Stimulated activated CD4-positive, alpha-beta T cell treated with anti-CD3 and anti-CD28 coated beads, Interleukin-15, amount 100 ng/mL, for 48 hours (primary cell): ENCODE measurements around the gene DDX51.
"Not testable (repeated sequence)": the region's sequence is repeated elsewhere in the genome, so short reads cannot be mapped to it uniquely, and the experiment has no call there.

Source experiments
- DNase-seq, 2 donors: peaks; one replicate each; pipeline ENCODE4 v3.0.0-alpha.2; 2020; ENCODE audit warnings: low read depth in 2 of 2

Gene DDX51

GRCh38 chr12:132154941-132155770 is 11.0 kb upstream of the DDX51 start:
- no peak for DNase-seq

GRCh38 chr12:132154341-132154761 is 10.2 kb upstream of the DDX51 start:
- DNase-seq, result no peak

GRCh38 chr12:132153501-132154340 is 9.6 kb upstream of the DDX51 start:
- DNase-seq, result peak; percentile 36 to 58

- no peak for DNase-seq
These were observed 8.8 kb upstream of the DDX51 start for GRCh38 chr12:132152953-132153352.

GRCh38 chr12:132152411-132152821 is 8.3 kb upstream of the DDX51 start:
- no peak for DNase-seq

- no peak for DNase-seq
These were observed 7.8 kb upstream of the DDX51 start for GRCh38 chr12:132151766-132152410.

- no peak for DNase-seq
These were observed 7.1 kb upstream of the DDX51 start for GRCh38 chr12:132151145-132151765.

GRCh38 chr12:132150780-132151144 is 6.6 kb upstream of the DDX51 start:
- DNase-seq, result no peak

- not testable (repeated sequence) for DNase-seq
These were observed 5.4 kb upstream of the DDX51 start for GRCh38 chr12:132149526-132149925.

GRCh38 chr12:132148368-132149045 is 4.4 kb upstream of the DDX51 start:
- no peak for DNase-seq

- DNase-seq, result no peak
These were observed 3.6 kb upstream of the DDX51 start for GRCh38 chr12:132147423-132148367.

- DNase-seq, result no peak
These were observed 2.8 kb upstream of the DDX51 start for GRCh38 chr12:132146772-132147422.

GRCh38 chr12:132146098-132146497 is 2.0 kb upstream of the DDX51 start:
- DNase-seq, result no peak

GRCh38 chr12:132145334-132145733 is 1.2 kb upstream of the DDX51 start:
- DNase-seq, result no peak

GRCh38 chr12:132144810-132145168 is 670 bp upstream of the DDX51 start:
- DNase-seq, result no peak

GRCh38 chr12:132143336-132144071 is 615 bp downstream of the DDX51 start:
- no peak for DNase-seq

- DNase-seq, result no peak
These were observed 1.3 kb downstream of the DDX51 start for GRCh38 chr12:132142679-132143335.

GRCh38 chr12:132141976-132142678 is 2.0 kb downstream of the DDX51 start:
- DNase-seq, result no peak
